ENCODE data around the gene TTI1.

TTI1 gene

DNA sequence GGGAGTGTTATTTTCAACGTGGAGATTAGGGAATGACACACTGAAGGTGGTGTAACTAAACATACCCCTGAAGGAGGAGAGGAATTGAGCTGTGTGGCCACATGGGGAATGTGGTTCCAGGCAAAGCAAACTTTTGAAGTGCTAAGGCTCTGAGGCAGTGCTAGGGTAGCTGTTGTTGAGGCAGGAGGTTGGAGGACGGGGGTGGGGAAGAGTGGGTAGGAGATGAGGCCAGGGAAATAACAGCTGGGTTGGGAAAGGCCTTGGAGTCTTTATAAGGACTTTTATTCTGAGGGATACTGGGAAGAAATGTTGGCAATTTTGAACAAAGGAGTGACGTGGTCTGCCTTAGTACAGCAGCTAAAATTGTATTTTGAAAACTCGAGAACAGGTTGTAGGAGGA is 13.3 kb upstream of the TTI1 start:
- Histone ChIP-seq H4K20me1 (ENCODE audit: insufficient read depth, low read length) (peaks cover 7% of the 10 kb centered on the region), H3K27ac (ENCODE audit: low read depth, low read length, poor library complexity, severe bottlenecking) (no peak overlapping the region), H3K36me3 (ENCODE audit: insufficient read depth, low read length) (peaks cover 94% of the 10 kb centered on the region), H2AFZ (ENCODE audit: low read length) (no peak overlapping the region), H3F3A (ENCODE audit: insufficient read depth, low read length) (no peaks in the 10 kb centered on the region), H3K9me2 (ENCODE audit: low read depth, low read length) (no peaks in the 10 kb centered on the region), H3K9me3 (ENCODE audit: low read length) (no peaks in the 10 kb centered on the region), H3K4me1 (ENCODE audit: insufficient read depth, low read length, severe bottlenecking) (no peaks in the 10 kb centered on the region), H3K4me3 (ENCODE audit: low read depth, low read length, poor library complexity, severe bottlenecking) (no peak overlapping the region), H3K4me2 (ENCODE audit: low read length) (no peak overlapping the region), H3K79me2 (ENCODE audit: insufficient read depth, low read length) (peaks cover 56% of the 10 kb centered on the region), H3K9ac (ENCODE audit: low read length) (no peak overlapping the region), H3K27me3 (ENCODE audit: insufficient read depth, low read length) (no peaks in the 10 kb centered on the region)
- TF ChIP-seq CTCF (IDR thresholded peaks at IDR 0.05; ENCODE audit: low read length) (no peak), EZH2 (IDR thresholded peaks at IDR 0.05; ENCODE audit: borderline replicate concordance, low read length) (no peak)

DNA sequence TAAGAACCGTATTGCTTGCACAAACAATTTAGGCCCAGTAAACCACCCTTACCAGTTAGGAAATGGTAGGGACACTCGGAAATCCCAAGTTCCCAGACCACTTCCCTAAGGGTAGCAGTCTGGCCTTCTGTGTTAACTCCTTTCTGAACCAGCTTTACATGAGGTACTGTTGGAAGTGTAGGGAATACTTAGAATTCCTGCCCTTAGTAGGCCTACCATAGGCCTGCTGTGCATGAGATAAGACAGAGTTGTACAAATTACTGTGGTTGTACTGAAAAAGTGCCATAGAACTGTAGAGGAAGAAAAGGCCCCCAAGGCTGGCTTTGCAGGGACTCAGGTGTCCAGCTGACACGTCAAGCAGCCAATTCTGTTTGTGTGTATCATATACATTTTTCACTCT is 11.4 kb upstream of the TTI1 start:
- H2AFZ ChIP-seq (ENCODE audit: low read length) = no peak overlapping the region
- no peak overlapping the region for H3K27ac ChIP-seq (ENCODE audit: low read depth, low read length, poor library complexity, severe bottlenecking)
- peaks cover 95% of the 10 kb centered on the region for H3K36me3 ChIP-seq (ENCODE audit: insufficient read depth, low read length)
- H4K20me1 ChIP-seq (ENCODE audit: insufficient read depth, low read length) = no peaks in the 10 kb centered on the region
- H3K4me1 ChIP-seq (ENCODE audit: insufficient read depth, low read length, severe bottlenecking) = no peaks in the 10 kb centered on the region
- TF ChIP-seq CTCF (IDR thresholded peaks at IDR 0.05; ENCODE audit: low read length) (no peak), EZH2 (IDR thresholded peaks at IDR 0.05; ENCODE audit: borderline replicate concordance, low read length) (no peak)
- no peaks in the 10 kb centered on the region for H3K27me3 ChIP-seq (ENCODE audit: insufficient read depth, low read length)
- H3K4me2 ChIP-seq (ENCODE audit: low read length) = no peak overlapping the region
- H3K4me3 ChIP-seq (ENCODE audit: low read depth, low read length, poor library complexity, severe bottlenecking) = no peak overlapping the region
- H3K9ac ChIP-seq (ENCODE audit: low read length) = no peak overlapping the region
- H3K9me3 ChIP-seq (ENCODE audit: low read length) = no peaks in the 10 kb centered on the region
- H3K79me2 ChIP-seq (ENCODE audit: insufficient read depth, low read length) = peaks cover 57% of the 10 kb centered on the region
- no peaks in the 10 kb centered on the region for H3K9me2 ChIP-seq (ENCODE audit: low read depth, low read length)
- no peaks in the 10 kb centered on the region for H3F3A ChIP-seq (ENCODE audit: insufficient read depth, low read length)

- no peak for TF ChIP-seq EZH2 (IDR thresholded peaks at IDR 0.05; ENCODE audit: borderline replicate concordance, low read length)
- Histone ChIP-seq H3K4me2 (ENCODE audit: low read length) (no peak overlapping the region), H4K20me1 (ENCODE audit: insufficient read depth, low read length) (no peaks in the 10 kb centered on the region), H3K79me2 (ENCODE audit: insufficient read depth, low read length) (peaks cover 62% of the 10 kb centered on the region), H3F3A (ENCODE audit: insufficient read depth, low read length) (no peaks in the 10 kb centered on the region), H3K27me3 (ENCODE audit: insufficient read depth, low read length) (no peaks in the 10 kb centered on the region), H3K9me3 (ENCODE audit: low read length) (no peaks in the 10 kb centered on the region), H3K9ac (ENCODE audit: low read length) (no peak overlapping the region), H2AFZ (ENCODE audit: low read length) (no peak overlapping the region), H3K27ac (ENCODE audit: low read depth, low read length, poor library complexity, severe bottlenecking) (no peak overlapping the region), H3K9me2 (ENCODE audit: low read depth, low read length) (no peaks in the 10 kb centered on the region), H3K4me1 (ENCODE audit: insufficient read depth, low read length, severe bottlenecking) (no peaks in the 10 kb centered on the region), H3K36me3 (ENCODE audit: insufficient read depth, low read length) (peaks cover 91% of the 10 kb centered on the region), H3K4me3 (ENCODE audit: low read depth, low read length, poor library complexity, severe bottlenecking) (no peak overlapping the region)
These were observed 10.4 kb upstream of the TTI1 start for GRCh38 chr20:38043512-38044300.

DNA sequence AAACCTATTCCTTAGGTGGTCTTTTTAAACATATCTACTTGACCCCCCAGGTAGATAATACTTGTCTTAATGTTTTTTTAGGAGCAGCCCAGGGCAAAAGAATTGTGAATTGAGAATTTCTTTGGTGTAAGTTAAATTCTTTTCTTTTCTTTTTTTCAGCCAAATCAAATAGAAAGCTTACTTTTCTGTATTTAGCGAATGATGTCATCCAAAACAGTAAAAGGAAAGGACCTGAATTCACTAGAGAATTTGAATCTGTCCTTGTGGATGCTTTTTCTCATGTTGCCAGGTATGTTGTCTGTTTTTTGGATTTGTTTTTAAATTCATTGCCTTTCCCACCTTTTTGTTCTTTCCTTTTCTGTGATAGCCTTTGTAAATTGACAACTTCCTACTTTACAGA is 7.0 kb upstream of the TTI1 start:
- Histone ChIP-seq H3K9me3 (ENCODE audit: low read length) (no peaks in the 10 kb centered on the region), H3K36me3 (ENCODE audit: insufficient read depth, low read length) (peaks cover 85% of the 10 kb centered on the region), H3K9me2 (ENCODE audit: low read depth, low read length) (no peaks in the 10 kb centered on the region), H3K4me2 (ENCODE audit: low read length) (no peak overlapping the region), H3K4me3 (ENCODE audit: low read depth, low read length, poor library complexity, severe bottlenecking) (no peak overlapping the region), H3K27ac (ENCODE audit: low read depth, low read length, poor library complexity, severe bottlenecking) (no peak overlapping the region), H3K4me1 (ENCODE audit: insufficient read depth, low read length, severe bottlenecking) (peaks cover 29% of the 10 kb centered on the region), H4K20me1 (ENCODE audit: insufficient read depth, low read length) (no peaks in the 10 kb centered on the region), H3K79me2 (ENCODE audit: insufficient read depth, low read length) (peaks cover 64% of the 10 kb centered on the region), H3K9ac (ENCODE audit: low read length) (no peak overlapping the region), H2AFZ (ENCODE audit: low read length) (no peak overlapping the region), H3K27me3 (ENCODE audit: insufficient read depth, low read length) (no peaks in the 10 kb centered on the region), H3F3A (ENCODE audit: insufficient read depth, low read length) (no peaks in the 10 kb centered on the region)
- no peak for TF ChIP-seq EZH2 (IDR thresholded peaks at IDR 0.05; ENCODE audit: borderline replicate concordance, low read length)
- TF ChIP-seq CTCF (IDR thresholded peaks at IDR 0.05; ENCODE audit: low read length) = no peak
